Right cardiac atrium (tissue), 5 donors: ENCODE data around the gene CCDC183. TPM values are rescaled to one million over a fixed set of nuclear protein-coding genes. Genes with fewer than 3 reads are reported as not detected.
A peak's percentile ranks its signal among the peaks of the same experiment; 100 is the strongest.
"Not testable (repeated sequence)": the region's sequence is repeated elsewhere in the genome, so short reads cannot be mapped to it uniquely, and the experiment has no call there.

Experiments used
- ATAC-seq, 2 donors: fragments of 200-7000 bp; cut with Tn5 transposase; one replicate each; pipeline versions ENCODE4 v1.8.0 to v1.9.1; 2020; ENCODE audit warnings: moderate library complexity in 2 of 2, mild to moderate bottlenecking in 1 of 2
- DNase-seq, 3 donors: peaks; one replicate each; pipeline ENCODE4 v3.0.0-alpha.2; 2020
- H3K27ac ChIP-seq: one replicate; pipeline ENCODE4 v1.5.1; 2013; ENCODE audit warnings: mild to moderate bottlenecking, low read length, control low read depth, moderate library complexity
- H3K27me3 ChIP-seq: one replicate; pipeline ENCODE4 v1.6.1; 2013; ENCODE audit not compliant: control insufficient read depth, insufficient read depth
- H3K4me1 ChIP-seq: one replicate; pipeline ENCODE4 v1.6.1; 2013; ENCODE audit warnings: low read length; ENCODE audit not compliant: control insufficient read depth, insufficient read depth
- H3K4me3 ChIP-seq: one replicate; pipeline ENCODE4 v1.5.1; 2013; ENCODE audit warnings: low read length, control low read depth
- H3K9me3 ChIP-seq: one replicate; pipeline ENCODE4 v1.6.1; 2013; ENCODE audit warnings: low read length; ENCODE audit not compliant: control insufficient read depth
- WGBS: extraction: QIAGEN DNeasy Blood & Tissue Kit; methylation state at CpG from one replicate; pipeline ENCODE4 v1.1.7; 2013; 5-methylcytosine and 5-hydroxymethylcytosine counted together
- intact Hi-C, 4 donors: fragments of 100-400 bp; cut with DNase I; formaldehyde crosslinking; loops; one replicate each; pipeline versions ENCODE4 v1.11.0 to v1.14.0; 2022 to 2023
- polyA plus RNA-seq: library from polyadenylated mRNA; stranded (reverse); fragments of 200-250 nt; gene quantifications from one replicate; pipeline ENCODE4 v1.2.3, GENCODE V29; 2013
- total RNA-seq, 4 donors: library from RNA; stranded (reverse); fragmentation: NEBNext Ultra II Directional; extraction: Animal tissue kit (Norgen Biotek cat#: 25700); gene quantifications; one replicate each; pipeline ENCODE4 v1.2.1, GENCODE V29; 2021
- donor health status: healthy with polysubstance abuse.
- donor health status: DM: no; HTN: yes; CAD: no.
- donor health status: DM: no; HTN: no; CAD: no.
- donor health status: DM: no; HTN: yes; CAD: no; lungs with severe emphysema.
- donor health status: DM: yes; HTN: yes; CAD: no.

CCDC183 gene
- total and polyA plus RNA-seq, 5 donors = 2.0 to 5.0 (median 2.9) TPM

DNA sequence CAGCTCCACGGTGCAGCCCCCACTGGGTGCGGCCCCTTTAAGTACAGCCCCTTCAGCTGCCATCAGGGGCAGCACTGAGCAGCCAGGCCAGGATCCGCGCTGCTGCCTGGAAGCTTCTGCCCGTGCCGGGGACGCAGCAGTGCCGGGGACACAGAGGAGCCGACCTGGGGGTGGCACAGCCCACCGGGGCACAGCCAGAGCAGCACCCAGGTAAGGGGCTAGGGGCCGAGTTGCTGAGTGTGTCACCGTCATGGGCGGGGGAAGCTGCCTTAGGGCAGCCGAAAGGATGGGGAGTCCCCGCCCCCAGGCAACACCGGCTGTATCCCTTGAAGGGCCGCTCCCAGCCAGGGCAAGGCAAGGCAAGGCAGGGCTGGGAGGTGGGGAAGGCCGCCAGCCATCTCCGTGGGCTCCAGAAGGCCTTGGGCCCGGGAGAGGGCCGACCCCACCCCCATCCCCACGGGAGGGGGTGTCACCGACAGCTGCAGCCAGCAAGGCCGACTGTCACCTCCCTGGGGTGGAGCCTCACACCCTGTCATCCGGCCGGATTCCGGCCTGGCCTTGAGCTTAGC is 46.3 kb downstream of the CCDC183 start, which contains the start of gene AJM1:
AJM1 (plus strand) TSS at position 99 of the 569 bp plus-strand sequence. CDS start 1,937 bp downstream, outside the sequence.
- intact Hi-C loops = loop anchor here in 1 of 4 donors (10.0 kb wide), 1 partner anchor 102 kb away; the partner anchor contains the start of genes C8G and FBXW5
- WGBS = 1% methylated on average over 25 of the region's 27 CpGs
- H3K27me3 ChIP-seq = not testable (repeated sequence)

GRCh38 chr9:136843159-136843800 is 47.1 kb downstream of the CCDC183 start:
- not testable (repeated sequence) for H3K9me3 ChIP-seq, H3K27me3 ChIP-seq, H3K4me3 ChIP-seq, H3K27ac ChIP-seq, DNase-seq, ATAC-seq, H3K4me1 ChIP-seq
- intact Hi-C loops = loop anchor here in 1 of 4 donors (10.0 kb wide), 1 partner anchor 102 kb away; the partner anchor contains the start of genes C8G and FBXW5
- 13% methylated on average over 20 of the region's 21 CpGs for WGBS

More for the DNA sequence above, 46.3 kb downstream of the CCDC183 start, which contains the start of gene AJM1:
- not testable (repeated sequence) for H3K27ac ChIP-seq, H3K4me1 ChIP-seq, H3K9me3 ChIP-seq
- peak; percentile 76 to 77 for ATAC-seq
- peak; percentile 79 to 93 (median 92) for DNase-seq
- peak within 1 kb of the TSS; percentile 8 for H3K4me3 ChIP-seq

DNA sequence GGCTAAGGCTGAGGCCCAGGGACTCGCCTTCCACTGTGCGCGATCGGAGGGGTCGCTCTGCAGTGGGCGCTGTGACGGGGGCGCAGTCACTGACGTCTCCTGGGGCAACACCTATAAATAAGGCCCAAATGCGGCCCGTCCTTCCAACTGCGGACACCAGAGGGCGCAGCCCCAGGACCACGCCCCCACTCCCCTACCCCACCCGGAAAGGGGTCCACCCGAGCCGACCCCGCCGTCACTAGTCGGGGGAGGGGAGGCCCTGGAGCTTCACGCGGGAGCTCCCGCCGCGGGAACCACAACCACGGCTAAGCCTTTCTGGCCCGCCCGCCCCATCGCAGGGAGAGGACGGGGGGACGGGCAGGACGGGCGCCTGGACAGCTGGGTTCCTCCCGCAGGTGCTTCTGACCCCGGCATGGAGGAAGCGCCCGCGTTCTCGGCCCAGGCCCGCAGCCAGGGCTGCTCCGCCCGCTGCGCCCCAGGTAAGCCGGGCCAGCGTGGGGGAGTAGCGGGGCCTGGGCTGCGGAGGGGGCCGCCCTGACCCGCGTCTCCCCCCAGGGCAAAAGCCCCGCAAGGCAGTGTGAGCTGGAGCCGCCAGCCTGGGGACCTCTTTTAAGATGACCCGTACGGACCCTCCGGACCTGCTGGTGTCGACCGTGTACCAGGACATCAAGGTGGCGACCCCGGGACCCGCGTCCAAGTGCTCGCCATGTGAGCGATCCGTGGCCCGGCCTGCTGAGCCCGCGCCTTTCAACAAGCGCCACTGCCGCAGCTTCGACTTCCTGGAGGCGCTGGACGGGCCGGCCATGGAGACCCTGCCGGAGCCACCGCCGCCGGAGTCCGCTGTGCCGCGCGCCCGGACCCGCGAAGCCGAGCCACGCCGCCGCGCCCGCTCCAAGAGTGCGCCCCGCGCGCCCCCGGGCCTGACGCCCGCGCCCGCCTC is 47.9 kb downstream of the CCDC183 start:
- not testable (repeated sequence) for H3K4me1 ChIP-seq, H3K9me3 ChIP-seq, H3K4me3 ChIP-seq, H3K27ac ChIP-seq, ATAC-seq, H3K27me3 ChIP-seq
- DNase-seq = peak in 2 of 3 donors; percentile 81
- intact Hi-C loops = loop anchor here in 1 of 4 donors (10.0 kb wide), 1 partner anchor 101 kb away; the partner anchor contains the start of genes C8G and FBXW5
- 13% methylated on average over 99 of the region's 99 CpGs for WGBS

GRCh38 chr9:136844761-136845464 is 48.8 kb downstream of the CCDC183 start:
- no peaks in the 10 kb centered on the region for H3K9me3 ChIP-seq
- peaks cover 8% of the 10 kb centered on the region for H3K4me1 ChIP-seq
- intact Hi-C loops = loop anchor here in 2 of 4 donors (5.0 to 10.0 kb wide), 3 partner anchors 97 to 142 kb away; partner anchors contain the start of genes FBXW5 (in 2 of the 2) and C8G (in 1 of the 2)
- ATAC-seq (no peak), DNase-seq (peak in 1 of 3 donors; percentile 61)
- H3K4me3 ChIP-seq = no peak overlapping the region
- no peak overlapping the region for H3K27ac ChIP-seq
- H3K27me3 ChIP-seq = no peaks in the 10 kb centered on the region
- WGBS = 31% methylated on average over 86 of the region's 88 CpGs

DNA sequence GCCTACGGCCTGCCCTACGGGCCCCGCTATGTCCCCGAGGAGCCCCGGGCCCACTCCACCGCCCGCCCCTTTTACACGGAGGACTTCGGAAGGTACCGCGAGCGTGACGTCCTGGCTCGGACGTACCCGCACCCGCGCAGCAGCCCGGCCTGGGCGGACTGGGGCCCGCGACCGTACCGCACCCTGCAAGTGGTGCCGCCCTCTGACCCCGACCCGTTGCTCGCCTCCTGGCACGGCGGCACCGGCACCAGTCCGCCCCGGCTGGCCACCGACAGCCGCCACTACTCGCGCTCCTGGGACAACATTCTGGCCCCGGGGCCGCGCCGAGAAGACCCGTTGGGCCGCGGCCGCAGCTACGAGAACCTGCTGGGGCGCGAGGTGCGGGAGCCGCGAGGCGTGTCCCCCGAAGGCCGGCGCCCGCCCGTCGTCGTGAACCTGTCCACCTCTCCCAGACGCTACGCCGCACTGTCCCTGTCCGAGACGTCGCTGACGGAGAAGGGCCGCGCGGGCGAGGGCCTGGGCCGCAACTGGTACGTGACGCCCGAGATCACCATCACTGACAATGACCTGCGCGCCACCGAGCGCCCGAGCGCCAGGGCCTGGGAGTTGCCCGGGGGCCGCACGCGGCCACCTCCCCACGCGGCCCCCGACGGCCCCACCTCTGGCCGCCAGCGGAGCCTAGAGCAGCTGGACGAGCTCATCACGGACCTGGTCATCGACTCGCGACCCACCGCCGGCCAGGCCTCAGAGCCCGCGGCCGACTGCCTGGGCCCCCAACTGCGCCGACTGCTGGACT is 49.5 kb downstream of the CCDC183 start:
- 43% methylated on average over 102 of the region's 102 CpGs for WGBS
- Histone ChIP-seq H3K9me3 (no peaks in the 10 kb centered on the region), H3K4me3 (no peak overlapping the region), H3K27ac (no peak overlapping the region), H3K4me1 (peaks cover 10% of the 10 kb centered on the region), H3K27me3 (no peaks in the 10 kb centered on the region)
- ATAC-seq (no peak), DNase-seq (peak in 1 of 3 donors; percentile 66)
- intact Hi-C loops = loop anchor here in 2 of 4 donors (5.0 to 10.0 kb wide), 3 partner anchors 97 to 142 kb away; partner anchors contain the start of genes FBXW5 (in 2 of the 2) and C8G (in 1 of the 2)

DNA sequence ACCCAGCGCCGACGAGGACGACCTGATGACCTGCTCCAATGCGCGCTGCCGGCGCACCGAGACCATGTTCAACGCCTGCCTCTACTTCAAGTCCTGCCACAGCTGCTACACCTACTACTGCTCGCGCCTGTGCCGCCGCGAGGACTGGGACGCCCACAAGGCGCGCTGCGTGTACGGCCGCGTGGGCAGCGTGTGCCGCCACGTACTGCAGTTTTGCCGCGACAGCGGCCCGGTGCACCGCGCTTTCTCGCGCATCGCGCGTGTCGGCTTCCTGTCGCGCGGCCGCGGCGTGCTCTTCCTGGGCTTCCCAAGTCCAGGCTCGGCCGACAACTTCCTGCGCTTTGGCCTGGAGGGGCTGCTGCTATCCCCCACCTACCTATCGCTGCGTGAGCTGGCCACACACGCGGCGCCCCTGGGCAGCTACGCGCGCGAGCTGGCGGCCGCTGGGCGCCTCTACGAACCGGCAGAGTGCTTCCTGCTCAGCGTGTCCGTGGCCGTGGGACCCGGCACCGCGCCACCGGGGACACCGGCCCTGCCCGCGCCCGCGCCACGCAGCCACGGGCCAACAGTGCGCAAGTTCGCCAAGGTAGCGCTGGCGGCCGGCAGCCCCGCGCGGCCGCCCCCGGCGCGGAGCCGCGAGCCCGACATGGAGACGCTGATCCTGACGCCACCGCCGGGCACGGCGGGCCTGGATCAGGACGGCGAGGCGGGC is 50.4 kb downstream of the CCDC183 start:
- no peak for ATAC-seq
- H3K27me3 ChIP-seq = no peaks in the 10 kb centered on the region
- WGBS = 13% methylated on average over 98 of the region's 98 CpGs
- no peak overlapping the region for H3K4me3 ChIP-seq
- no peak for DNase-seq
- H3K27ac ChIP-seq = no peak overlapping the region
- no peaks in the 10 kb centered on the region for H3K9me3 ChIP-seq
- peaks cover 9% of the 10 kb centered on the region for H3K4me1 ChIP-seq
- intact Hi-C loops = loop anchor here in 2 of 4 donors (5.0 to 10.0 kb wide), 3 partner anchors 96 to 141 kb away; partner anchors contain the start of genes FBXW5 (in 2 of the 2) and C8G (in 1 of the 2)

DNA sequence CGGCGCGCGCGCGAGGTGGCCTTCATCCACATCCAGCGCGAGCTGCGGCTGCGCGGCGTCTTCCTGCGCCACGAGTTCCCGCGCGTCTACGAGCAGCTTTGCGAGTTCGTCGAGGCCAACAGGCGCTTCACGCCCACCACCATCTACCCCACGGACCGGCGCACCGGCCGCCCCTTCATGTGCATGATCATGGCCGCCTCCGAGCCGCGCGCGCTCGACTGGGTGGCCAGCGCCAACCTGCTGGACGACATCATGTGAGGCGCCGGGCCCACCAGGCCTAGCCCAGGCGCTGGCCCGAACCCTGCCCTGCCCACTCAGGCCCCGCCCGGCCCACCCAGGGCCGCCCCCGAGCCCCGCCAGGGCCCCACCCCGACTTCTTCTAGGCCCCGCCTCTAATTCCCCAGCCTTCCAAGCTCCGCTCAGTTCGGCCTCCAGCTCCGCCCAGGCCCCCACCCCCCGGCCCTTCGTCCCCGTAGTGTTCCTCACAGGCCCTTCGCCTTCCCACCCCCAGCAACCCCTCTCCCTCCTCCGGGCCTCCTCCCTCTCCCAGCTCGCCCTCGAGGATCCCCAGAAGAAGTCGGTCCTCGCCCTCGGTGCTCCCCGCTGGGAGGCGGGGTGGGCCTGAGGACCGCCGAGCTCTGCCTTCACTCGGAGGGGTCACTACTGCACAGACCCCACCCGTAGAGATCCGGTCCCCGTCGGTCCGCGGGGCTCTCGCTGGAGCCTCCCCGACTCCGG is 51.1 kb downstream of the CCDC183 start:
- peak overlapping the region; percentile 37 for H3K27ac ChIP-seq
- intact Hi-C loops = loop anchor here in 2 of 4 donors (5.0 to 10.0 kb wide), 3 partner anchors 95 to 140 kb away; partner anchors contain the start of genes FBXW5 (in 2 of the 2) and C8G (in 1 of the 2)
- ATAC-seq = peak; percentile 18 to 19

DNA sequence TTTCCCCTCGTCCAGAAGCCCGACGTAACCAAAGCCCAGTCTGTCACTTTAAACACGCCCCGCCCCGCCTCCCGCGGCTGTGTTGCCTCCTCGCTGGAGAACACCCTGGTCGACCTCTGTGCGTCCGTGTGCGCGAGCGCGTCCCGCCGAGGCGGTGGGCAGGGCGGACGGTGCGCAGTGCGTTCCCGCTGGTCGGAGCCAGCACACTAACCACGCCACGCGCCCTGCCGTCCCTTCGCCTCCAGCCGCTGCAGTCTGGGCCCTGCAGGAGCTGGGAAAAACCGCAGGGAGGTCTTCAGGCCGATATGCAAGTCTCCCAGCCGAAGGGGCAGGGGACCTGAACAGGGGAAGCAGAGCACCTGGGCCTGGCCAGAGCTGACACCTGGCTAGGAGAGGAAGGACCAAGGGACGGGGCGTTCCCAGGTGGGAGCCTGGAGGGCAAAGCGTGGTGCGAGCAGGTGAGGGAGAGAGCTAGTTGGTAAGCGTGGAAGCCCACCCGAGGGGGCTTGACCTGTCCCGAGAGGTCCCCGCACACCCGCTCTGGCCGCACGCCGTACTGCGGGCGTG is 51.8 kb downstream of the CCDC183 start:
- peak overlapping the region; percentile 85 for H3K27ac ChIP-seq
- no peaks in the 10 kb centered on the region for H3K27me3 ChIP-seq
- H3K4me3 ChIP-seq = peak overlapping the region; percentile 70
- peaks cover 2% of the 10 kb centered on the region for H3K4me1 ChIP-seq
- ATAC-seq (peak; percentile 55 to 56), DNase-seq (peak; percentile 92 to 97 (median 96))
- H3K9me3 ChIP-seq = no peaks in the 10 kb centered on the region
- WGBS = under 1% methylated on average over 48 of the region's 48 CpGs
- intact Hi-C loops = loop anchor here in 2 of 4 donors (5.0 to 10.0 kb wide), 3 partner anchors 94 to 139 kb away; partner anchors contain the start of genes FBXW5 (in 2 of the 2) and C8G (in 1 of the 2)

More for the DNA sequence above, 51.1 kb downstream of the CCDC183 start:
- no peaks in the 10 kb centered on the region for H3K9me3 ChIP-seq
- peaks cover 2% of the 10 kb centered on the region for H3K4me1 ChIP-seq
- no peaks in the 10 kb centered on the region for H3K27me3 ChIP-seq
- peak overlapping the region; percentile 70 for H3K4me3 ChIP-seq
- 5% methylated on average over 75 of the region's 75 CpGs for WGBS
- DNase-seq = peak; percentile 73 to 92 (median 89)
